ENCODE measurements around the gene WDR82. TPM values are rescaled to one million over a fixed set of nuclear protein-coding genes. Genes with fewer than 3 reads are reported as not detected.

Gene WDR82
- total RNA-seq, 6 donors from 2014 or later: 23.0 to 63.6 (median 46.8) TPM

- Histone ChIP-seq H3K9me3 (no peaks in the 10 kb centered on the region), H3K4me1 (peaks cover 22 to 47% (median 28%) of the 10 kb centered on the region in 4 donors), H3K27me3 (no peaks in the 10 kb centered on the region), H3K36me3 (peaks cover 0 to 34% (median 14%) of the 10 kb centered on the region in 4 donors), H3K27ac (peak overlapping the region; percentile 86 to 97 (median 94)), H3K4me3 (peak overlapping the region in 3 of 4 donors; percentile 61 to 73 (median 72))
- WGBS, 2 donors: 27 to 40% methylated on average over 5 to 8 of the region's 8 CpGs
- ATAC-seq (ENCODE audit: low FRiP score in 2 of 2) (no peak), DNase-seq (no peak)
- no peak for TF ChIP-seq CTCF (IDR thresholded peaks at IDR 0.05)
- TF ChIP-seq POLR2A (IDR thresholded peaks at IDR 0.05): no peak
- no peak for TF ChIP-seq POLR2AphosphoS5 (IDR thresholded peaks at IDR 0.05)
- no peak for TF ChIP-seq EP300 (IDR thresholded peaks at IDR 0.05)
Measured at GRCh38 chr3:52246264-52246620, 32.2 kb downstream of the WDR82 start.

GRCh38 chr3:52245322-52246263 lies 32.9 kb downstream of the WDR82 start, which contains the start of gene PPM1M:
PPM1M (plus strand) TSS chr3:52245759; CDS start chr3:52245825, 66 bp downstream.
- ATAC-seq (ENCODE audit: low FRiP score in 2 of 2): peak; percentile 70 to 82
- H3K27me3 ChIP-seq: no peaks in the 10 kb centered on the region
- 1 to 5% methylated on average over 23 to 54 of the region's 98 CpGs for WGBS, 2 donors
- no peaks in the 10 kb centered on the region for H3K9me3 ChIP-seq
- H3K27ac ChIP-seq: peak within 1 kb of the TSS; percentile 86 to 97 (median 94)
- peaks cover 25 to 52% (median 30%) of the 10 kb centered on the region in 4 donors for H3K4me1 ChIP-seq
- peak in 1 of 4 donors; percentile 54 for TF ChIP-seq POLR2A (IDR thresholded peaks at IDR 0.05)
- TF ChIP-seq EP300 (IDR thresholded peaks at IDR 0.05): no peak
- peak in 1 of 2 donors; percentile 10 for TF ChIP-seq POLR2AphosphoS5 (IDR thresholded peaks at IDR 0.05)
- TF ChIP-seq CTCF (IDR thresholded peaks at IDR 0.05): peak in 1 of 6 experiments; percentile 22
- H3K36me3 ChIP-seq: peaks cover 0 to 28% (median 12%) of the 10 kb centered on the region in 4 donors
- DNase-seq: peak; percentile 66 to 94
- peak within 1 kb of the TSS; percentile 38 to 73 (median 66) for H3K4me3 ChIP-seq

GRCh38 chr3:52243791-52244628 lies 34.4 kb downstream of the WDR82 start:
- peak overlapping the region; percentile 86 to 97 (median 94) for H3K27ac ChIP-seq
- peaks cover 36 to 56% (median 39%) of the 10 kb centered on the region in 4 donors for H3K4me1 ChIP-seq
- H3K4me3 ChIP-seq: peak overlapping the region in 1 of 4 donors; percentile 72
- peaks cover 0 to 12% (median 7%) of the 10 kb centered on the region in 4 donors for H3K36me3 ChIP-seq
- DNase-seq: peak in 1 of 2 donors; percentile 73
- H3K9me3 ChIP-seq: no peaks in the 10 kb centered on the region
- TF ChIP-seq POLR2A (IDR thresholded peaks at IDR 0.05) (peak in 1 of 4 donors; percentile 22), EP300 (IDR thresholded peaks at IDR 0.05) (no peak)
- peak; percentile 7 to 54 for ATAC-seq (ENCODE audit: low FRiP score in 2 of 2)
- 58 to 69% methylated on average over 6 to 9 of the region's 9 CpGs for WGBS, 2 donors
- no peaks in the 10 kb centered on the region for H3K27me3 ChIP-seq

GRCh38 chr3:52242039-52242438 lies 36.4 kb downstream of the WDR82 start:
- no peaks in the 10 kb centered on the region for H3K9me3 ChIP-seq
- TF ChIP-seq POLR2A (IDR thresholded peaks at IDR 0.05) (no peak), EP300 (IDR thresholded peaks at IDR 0.05) (no peak)
- WGBS, 2 donors: 94 to 95% methylated on average over 1 of the region's 1 CpG
- peaks cover 46 to 62% (median 49%) of the 10 kb centered on the region in 4 donors for H3K4me1 ChIP-seq
- no peaks in the 10 kb centered on the region for H3K36me3 ChIP-seq
- H3K27me3 ChIP-seq: no peaks in the 10 kb centered on the region
- H3K27ac ChIP-seq: no peak overlapping the region
- ATAC-seq (ENCODE audit: low FRiP score in 2 of 2): no peak
- H3K4me3 ChIP-seq: no peak overlapping the region
- DNase-seq: no peak

GRCh38 chr3:52240886-52241370 lies 37.5 kb downstream of the WDR82 start:
- no peak for DNase-seq

More at GRCh38 chr3:52240886-52241370, 37.5 kb downstream of the WDR82 start:
- Histone ChIP-seq H3K4me3 (no peak overlapping the region), H3K4me1 (peaks cover 43 to 62% (median 50%) of the 10 kb centered on the region in 4 donors), H3K36me3 (no peaks in the 10 kb centered on the region), H3K27me3 (no peaks in the 10 kb centered on the region), H3K27ac (peak overlapping the region in 1 of 4 donors; percentile 92), H3K9me3 (no peaks in the 10 kb centered on the region)
- TF ChIP-seq EP300 (IDR thresholded peaks at IDR 0.05): no peak
- TF ChIP-seq POLR2AphosphoS5 (IDR thresholded peaks at IDR 0.05): no peak
- no peak for TF ChIP-seq CTCF (IDR thresholded peaks at IDR 0.05)
- TF ChIP-seq POLR2A (IDR thresholded peaks at IDR 0.05): no peak
- no peak for ATAC-seq (ENCODE audit: low FRiP score in 2 of 2)
- WGBS, 2 donors: 85 to 94% methylated on average over 4 of the region's 4 CpGs

Measured in upper lobe of left lung (tissue), 6 donors.